ENCODE measurements around the gene BECN2. TPM values are rescaled to one million over a fixed set of nuclear protein-coding genes. Genes with fewer than 3 reads are reported as not detected.
"Not testable (repeated sequence)": the region's sequence is repeated elsewhere in the genome, so short reads cannot be mapped to it uniquely, and the experiment has no call there.

Gene BECN2
- total RNA-seq, 1 donor from 2014 or later: not detected

- no peak for DNase-seq (ENCODE audit: low spot score)
- Mint-ChIP-seq H3K27ac (no peak overlapping the region), H3K9me3 (no peaks in the 10 kb centered on the region), H3K4me1 (ENCODE audit: low read depth) (no peaks in the 10 kb centered on the region), H3K4me3 (no peak overlapping the region), H3K27me3 (ENCODE audit: insufficient read depth) (peaks cover 3% of the 10 kb centered on the region), H3K36me3 (ENCODE audit: low read depth) (no peaks in the 10 kb centered on the region)
- intact Hi-C loops (cut with micrococcal nuclease): no loop called here
Measured at GRCh38 chr1:241947354-241947753, 10.2 kb upstream of the BECN2 start.

- H3K9me3 Mint-ChIP-seq: no peaks in the 10 kb centered on the region
- H3K4me1 Mint-ChIP-seq (ENCODE audit: low read depth): no peaks in the 10 kb centered on the region
- no peak overlapping the region for H3K4me3 Mint-ChIP-seq
- H3K27me3 Mint-ChIP-seq (ENCODE audit: insufficient read depth): peaks cover 3% of the 10 kb centered on the region
- no peak for DNase-seq (ENCODE audit: low spot score)
- no peak overlapping the region for H3K27ac Mint-ChIP-seq
- H3K36me3 Mint-ChIP-seq (ENCODE audit: low read depth): no peaks in the 10 kb centered on the region
- intact Hi-C loops (cut with micrococcal nuclease): no loop called here
Measured at GRCh38 chr1:241950390-241950789, 7.2 kb upstream of the BECN2 start.

GRCh38 chr1:241962153-241962552, 4.6 kb downstream of the BECN2 start:
- H3K9me3 Mint-ChIP-seq: no peaks in the 10 kb centered on the region
- no peak overlapping the region for H3K4me3 Mint-ChIP-seq
- no peaks in the 10 kb centered on the region for H3K4me1 Mint-ChIP-seq (ENCODE audit: low read depth)
- no peaks in the 10 kb centered on the region for H3K36me3 Mint-ChIP-seq (ENCODE audit: low read depth)
- no peaks in the 10 kb centered on the region for H3K27me3 Mint-ChIP-seq (ENCODE audit: insufficient read depth)
- intact Hi-C loops (cut with micrococcal nuclease): no loop called here
- no peak for DNase-seq (ENCODE audit: low spot score)
- H3K27ac Mint-ChIP-seq: no peak overlapping the region

DNA sequence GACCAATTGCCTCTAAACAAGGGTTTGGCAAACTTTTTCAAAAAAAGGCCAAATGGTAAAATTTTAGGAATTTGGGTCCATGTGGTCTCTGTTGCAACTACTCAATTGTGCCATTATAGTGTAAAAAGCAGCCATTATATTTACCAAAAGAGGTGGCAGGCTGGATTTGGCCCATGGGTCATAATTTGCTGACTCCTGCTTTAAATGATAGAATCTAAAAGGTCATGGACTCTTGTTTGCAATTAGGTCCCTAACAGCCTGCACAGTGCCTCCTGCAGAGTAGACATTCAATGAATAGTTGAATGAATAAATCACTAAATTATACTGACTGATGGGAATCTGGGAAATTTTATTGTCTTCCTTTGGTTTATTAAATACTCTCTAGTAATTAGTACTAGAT, 6.2 kb downstream of the BECN2 start:
- Mint-ChIP-seq H3K36me3 (ENCODE audit: low read depth) (no peaks in the 10 kb centered on the region), H3K4me3 (no peak overlapping the region), H3K9me3 (no peaks in the 10 kb centered on the region), H3K27ac (no peak overlapping the region), H3K4me1 (ENCODE audit: low read depth) (no peaks in the 10 kb centered on the region), H3K27me3 (ENCODE audit: insufficient read depth) (no peaks in the 10 kb centered on the region)
- intact Hi-C loops (cut with micrococcal nuclease): no loop called here
- DNase-seq (ENCODE audit: low spot score): no peak

DNA sequence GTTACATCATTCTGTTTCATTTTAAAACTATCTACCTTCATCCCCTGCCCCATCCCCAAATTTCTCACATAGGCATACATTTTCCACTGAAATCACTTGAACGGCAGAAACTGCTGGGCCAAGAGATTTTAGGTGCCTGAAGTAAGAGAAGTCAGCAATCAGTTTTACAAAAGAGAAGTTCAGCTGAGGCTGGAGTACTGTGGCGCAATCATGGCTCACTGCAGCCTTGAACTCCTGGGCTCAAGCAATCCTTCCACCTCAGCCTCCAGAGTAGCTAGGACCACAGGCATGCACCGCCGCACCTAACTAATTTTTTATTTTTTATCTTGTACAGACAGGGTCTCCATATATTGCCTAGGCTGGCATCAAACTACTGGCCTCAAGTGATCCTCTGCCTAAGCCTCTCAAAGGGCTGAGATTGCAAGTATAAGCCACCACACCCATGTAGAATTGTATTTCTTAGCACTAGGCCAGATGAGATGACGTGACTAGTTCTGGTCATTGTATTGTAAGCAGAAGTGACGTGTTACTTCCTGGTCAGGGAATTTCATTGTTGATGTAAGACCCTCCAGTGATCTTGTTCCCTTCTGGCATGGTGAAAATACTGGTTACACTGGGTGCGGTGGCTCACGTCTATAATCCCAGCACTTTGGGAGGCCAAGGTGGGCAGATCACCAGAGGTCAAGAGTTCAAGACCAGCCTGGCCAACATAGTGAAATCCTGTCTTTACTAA, 7.1 kb downstream of the BECN2 start:
- Mint-ChIP-seq H3K36me3 (ENCODE audit: low read depth) (no peaks in the 10 kb centered on the region), H3K27ac (no peak overlapping the region), H3K4me3 (no peak overlapping the region), H3K27me3 (ENCODE audit: insufficient read depth) (no peaks in the 10 kb centered on the region), H3K4me1 (ENCODE audit: low read depth) (no peaks in the 10 kb centered on the region), H3K9me3 (no peaks in the 10 kb centered on the region)
- intact Hi-C loops (cut with micrococcal nuclease): no loop called here
- no peak for DNase-seq (ENCODE audit: low spot score)

DNA sequence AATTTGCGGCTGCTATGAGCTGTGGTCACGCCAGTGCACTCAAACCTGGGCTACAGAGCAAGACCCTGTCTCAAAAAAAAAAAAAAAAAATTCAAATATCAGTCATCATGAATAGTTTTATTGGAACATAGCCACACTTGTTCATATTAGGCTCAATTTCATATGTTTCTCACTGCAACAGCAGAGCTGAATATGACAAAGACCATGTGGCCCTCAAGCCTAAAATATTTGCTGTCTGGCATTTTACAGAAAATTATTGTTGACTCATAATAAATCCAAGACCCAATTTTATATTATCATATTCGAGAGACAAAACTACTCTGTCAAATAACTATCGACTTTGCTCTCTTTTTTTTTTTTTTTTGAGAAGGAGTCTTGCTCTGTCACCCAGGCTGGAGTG, 11.0 kb downstream of the BECN2 start:
- Mint-ChIP-seq H3K27ac (no peak overlapping the region), H3K4me1 (ENCODE audit: low read depth) (no peaks in the 10 kb centered on the region), H3K27me3 (ENCODE audit: insufficient read depth) (no peaks in the 10 kb centered on the region), H3K36me3 (ENCODE audit: low read depth) (no peaks in the 10 kb centered on the region), H3K9me3 (no peaks in the 10 kb centered on the region), H3K4me3 (no peak overlapping the region)
- intact Hi-C loops (cut with micrococcal nuclease): no loop called here
- no peak for DNase-seq (ENCODE audit: low spot score)

- no peak for DNase-seq (ENCODE audit: low spot score)
- no peak overlapping the region for H3K27ac Mint-ChIP-seq
- intact Hi-C loops (cut with micrococcal nuclease): no loop called here
- no peaks in the 10 kb centered on the region for H3K4me1 Mint-ChIP-seq (ENCODE audit: low read depth)
- no peaks in the 10 kb centered on the region for H3K9me3 Mint-ChIP-seq
- no peaks in the 10 kb centered on the region for H3K36me3 Mint-ChIP-seq (ENCODE audit: low read depth)
- H3K4me3 Mint-ChIP-seq: no peak overlapping the region
- no peaks in the 10 kb centered on the region for H3K27me3 Mint-ChIP-seq (ENCODE audit: insufficient read depth)
Measured at GRCh38 chr1:241972703-241973369, 15.3 kb downstream of the BECN2 start.

GRCh38 chr1:241976229-241976628, 18.7 kb downstream of the BECN2 start:
- no peaks in the 10 kb centered on the region for H3K36me3 Mint-ChIP-seq (ENCODE audit: low read depth)
- no peak for DNase-seq (ENCODE audit: low spot score)
- intact Hi-C loops (cut with micrococcal nuclease): no loop called here
- H3K4me1 Mint-ChIP-seq (ENCODE audit: low read depth): no peaks in the 10 kb centered on the region
- no peaks in the 10 kb centered on the region for H3K9me3 Mint-ChIP-seq
- H3K4me3 Mint-ChIP-seq: no peak overlapping the region
- no peak overlapping the region for H3K27ac Mint-ChIP-seq
- no peaks in the 10 kb centered on the region for H3K27me3 Mint-ChIP-seq (ENCODE audit: insufficient read depth)

- Mint-ChIP-seq H3K27me3 (ENCODE audit: insufficient read depth) (no peaks in the 10 kb centered on the region), H3K27ac (no peak overlapping the region), H3K4me1 (ENCODE audit: low read depth) (no peaks in the 10 kb centered on the region), H3K4me3 (no peak overlapping the region), H3K9me3 (no peaks in the 10 kb centered on the region), H3K36me3 (ENCODE audit: low read depth) (no peaks in the 10 kb centered on the region)
- no peak for DNase-seq (ENCODE audit: low spot score)
- intact Hi-C loops (cut with micrococcal nuclease): no loop called here
Measured at GRCh38 chr1:241979071-241979470, 21.5 kb downstream of the BECN2 start.

DNA sequence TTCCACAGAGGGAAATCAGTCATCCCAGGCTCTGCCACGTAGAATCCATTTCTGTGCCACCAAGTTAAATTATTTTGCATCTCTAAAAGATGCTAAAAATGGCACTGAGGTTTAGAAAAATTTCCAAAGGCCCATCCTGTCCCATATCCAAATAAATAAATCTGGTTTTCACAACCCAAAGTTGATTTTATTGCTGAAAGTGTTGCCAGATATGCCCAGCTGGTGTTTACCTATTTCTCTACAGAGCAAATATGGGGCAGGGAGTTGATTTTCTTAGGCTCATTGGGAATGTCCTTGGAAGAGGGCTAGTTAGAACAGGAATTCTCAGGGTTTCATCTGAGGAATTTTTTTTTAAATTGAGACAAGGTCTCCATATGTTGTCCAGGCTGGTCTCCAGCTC, 22.4 kb downstream of the BECN2 start:
- intact Hi-C loops (cut with micrococcal nuclease): no loop called here
- Mint-ChIP-seq H3K36me3 (ENCODE audit: low read depth) (no peaks in the 10 kb centered on the region), H3K4me1 (ENCODE audit: low read depth) (no peaks in the 10 kb centered on the region), H3K4me3 (no peak overlapping the region), H3K27me3 (ENCODE audit: insufficient read depth) (no peaks in the 10 kb centered on the region), H3K27ac (no peak overlapping the region), H3K9me3 (no peaks in the 10 kb centered on the region)
- no peak for DNase-seq (ENCODE audit: low spot score)

DNA sequence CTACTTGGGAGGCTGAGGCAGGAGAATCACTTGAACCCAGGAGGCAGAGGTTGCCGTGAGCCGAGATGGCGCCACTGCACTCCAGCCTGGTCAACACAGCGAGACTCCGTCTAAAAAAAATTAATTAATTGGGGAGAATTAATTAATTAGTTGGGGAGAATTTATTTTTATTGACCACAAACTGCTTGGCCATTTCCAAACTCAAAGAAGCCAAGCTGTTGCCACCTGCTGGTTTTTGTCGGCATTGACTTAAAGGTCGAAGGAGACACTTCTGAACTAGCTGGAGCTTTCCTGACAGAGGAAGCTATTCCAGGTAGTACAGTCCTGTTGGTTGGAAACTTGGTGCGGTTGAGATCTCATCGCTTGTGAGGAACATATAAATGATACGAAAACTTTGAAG, 28.2 kb downstream of the BECN2 start:
- no peaks in the 10 kb centered on the region for H3K9me3 Mint-ChIP-seq
- no peak overlapping the region for H3K27ac Mint-ChIP-seq
- no peak for DNase-seq (ENCODE audit: low spot score)
- H3K27me3 Mint-ChIP-seq (ENCODE audit: insufficient read depth): peaks cover 1% of the 10 kb centered on the region
- H3K4me1 Mint-ChIP-seq (ENCODE audit: low read depth): no peaks in the 10 kb centered on the region
- no peak overlapping the region for H3K4me3 Mint-ChIP-seq
- intact Hi-C loops (cut with micrococcal nuclease): loop anchor here (1.0 kb wide), 1 partner anchor 454 kb away; no protein-coding TSS in a partner anchor
- no peaks in the 10 kb centered on the region for H3K36me3 Mint-ChIP-seq (ENCODE audit: low read depth)

GRCh38 chr1:241988389-241988930, 30.9 kb downstream of the BECN2 start:
- DNase-seq (ENCODE audit: low spot score); intact Hi-C loops (cut with micrococcal nuclease); H3K27ac Mint-ChIP-seq; H3K4me1 Mint-ChIP-seq (ENCODE audit: low read depth); H3K9me3 Mint-ChIP-seq; H3K27me3 Mint-ChIP-seq (ENCODE audit: insufficient read depth); H3K36me3 Mint-ChIP-seq (ENCODE audit: low read depth); H3K4me3 Mint-ChIP-seq: not testable (repeated sequence)

DNA sequence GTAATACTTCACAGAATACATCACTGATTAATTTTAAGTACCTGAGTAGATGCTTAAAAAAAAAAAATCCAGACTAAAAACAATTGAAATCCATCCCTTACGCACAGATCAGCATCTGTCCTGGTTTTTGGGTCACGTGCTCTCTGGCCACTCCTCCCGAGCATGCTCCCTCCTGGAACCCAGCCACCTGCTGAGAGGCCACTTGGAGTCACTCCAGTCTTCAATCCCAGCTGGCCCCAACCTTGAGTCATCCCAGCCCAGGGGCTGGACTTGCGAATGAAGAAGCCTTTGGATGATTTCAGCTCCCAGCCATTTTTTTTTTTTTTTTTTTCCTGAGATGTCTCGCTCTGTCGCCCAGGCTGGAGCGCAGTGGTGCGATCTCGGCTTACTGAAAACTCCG, 32.5 kb downstream of the BECN2 start:
- Mint-ChIP-seq H3K27ac (no peak overlapping the region), H3K9me3 (no peaks in the 10 kb centered on the region), H3K4me1 (ENCODE audit: low read depth) (no peaks in the 10 kb centered on the region), H3K27me3 (ENCODE audit: insufficient read depth) (peaks cover 1% of the 10 kb centered on the region), H3K4me3 (no peak overlapping the region), H3K36me3 (ENCODE audit: low read depth) (no peaks in the 10 kb centered on the region)
- DNase-seq (ENCODE audit: low spot score): no peak
- intact Hi-C loops (cut with micrococcal nuclease): no loop called here
